ENCODE measurements around the gene DOCK1.

The DOCK1 gene

DNA sequence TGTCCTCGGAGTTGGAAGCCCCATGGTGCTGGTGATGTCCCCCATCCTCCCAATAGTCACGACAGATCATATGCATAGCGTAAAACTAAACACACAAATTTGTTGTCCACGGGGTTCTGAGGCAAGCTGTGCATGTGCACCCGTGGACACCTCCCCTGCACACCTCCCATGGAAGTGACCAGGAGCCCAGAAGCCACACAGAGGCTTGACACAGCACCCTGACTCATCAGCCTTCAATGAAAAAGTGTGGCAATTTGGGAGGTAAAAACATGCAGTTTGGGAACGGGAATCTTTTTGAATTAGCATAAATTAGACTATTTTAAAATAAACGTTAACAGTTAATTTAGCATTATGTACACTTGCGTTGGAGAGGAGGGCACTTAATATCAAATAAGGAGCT is 554.7 kb downstream of the DOCK1 start:
- FAIRE-seq = no peak
- TF ChIP-seq POU2F2 (IDR thresholded peaks at IDR 0.05; ENCODE audit: low read depth, low read length) (no peak), TAF1 (IDR thresholded peaks at IDR 0.05; ENCODE audit: low read depth, low read length) (no peak), SPI1 (IDR thresholded peaks at IDR 0.05; ENCODE audit: low read depth, low read length) (no peak), POLR2A (IDR thresholded peaks at IDR 0.05; ENCODE audit: low read depth, low read length) (no peak), POLR2AphosphoS5 (IDR thresholded peaks at IDR 0.05; ENCODE audit: low read depth, low read length) (no peak), PAX5 (IDR thresholded peaks at IDR 0.05; ENCODE audit: insufficient read depth, low read length, severe bottlenecking) (no peak)
- no peak for DNase-seq (ENCODE audit: insufficient read length, low spot score)

DNA sequence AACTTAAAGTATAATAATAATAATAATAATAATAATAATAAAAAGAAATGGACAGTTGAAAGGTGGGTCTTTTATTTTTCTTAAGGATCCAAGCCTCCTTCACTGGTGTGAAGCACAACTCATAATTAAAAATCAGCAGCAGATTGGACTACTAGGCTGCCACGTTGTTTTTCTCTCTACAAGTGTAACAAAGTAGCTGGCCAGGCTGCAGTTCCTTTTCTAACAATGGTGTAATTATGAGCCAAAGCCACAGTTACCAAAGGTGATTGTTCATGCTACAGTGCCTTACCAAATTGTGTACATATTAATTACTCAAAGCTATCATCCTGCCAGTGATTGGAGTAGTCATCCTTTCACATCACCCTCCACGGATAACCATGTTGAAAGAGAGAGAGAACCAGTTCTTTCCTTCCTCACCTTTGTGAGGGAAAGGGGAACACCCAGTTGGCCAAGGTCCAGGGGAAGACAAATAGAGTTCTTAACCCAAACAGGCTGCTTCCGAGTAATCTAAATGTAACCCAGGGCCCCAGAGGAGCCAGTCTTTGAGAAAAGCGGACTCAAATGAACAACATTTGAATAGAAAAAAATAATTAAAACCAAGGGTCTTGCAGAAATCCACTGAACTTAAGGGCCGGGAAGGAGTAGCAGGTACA is 557.5 kb downstream of the DOCK1 start:
- DNase-seq (ENCODE audit: insufficient read length, low spot score) (no peak), FAIRE-seq (no peak)
- TF ChIP-seq POLR2A (IDR thresholded peaks at IDR 0.05; ENCODE audit: low read depth, low read length) (no peak), SPI1 (IDR thresholded peaks at IDR 0.05; ENCODE audit: low read depth, low read length) (no peak), TAF1 (IDR thresholded peaks at IDR 0.05; ENCODE audit: low read depth, low read length) (no peak), POU2F2 (IDR thresholded peaks at IDR 0.05; ENCODE audit: low read depth, low read length) (no peak), POLR2AphosphoS5 (IDR thresholded peaks at IDR 0.05; ENCODE audit: low read depth, low read length) (no peak), PAX5 (IDR thresholded peaks at IDR 0.05; ENCODE audit: insufficient read depth, low read length, severe bottlenecking) (no peak)

DNA sequence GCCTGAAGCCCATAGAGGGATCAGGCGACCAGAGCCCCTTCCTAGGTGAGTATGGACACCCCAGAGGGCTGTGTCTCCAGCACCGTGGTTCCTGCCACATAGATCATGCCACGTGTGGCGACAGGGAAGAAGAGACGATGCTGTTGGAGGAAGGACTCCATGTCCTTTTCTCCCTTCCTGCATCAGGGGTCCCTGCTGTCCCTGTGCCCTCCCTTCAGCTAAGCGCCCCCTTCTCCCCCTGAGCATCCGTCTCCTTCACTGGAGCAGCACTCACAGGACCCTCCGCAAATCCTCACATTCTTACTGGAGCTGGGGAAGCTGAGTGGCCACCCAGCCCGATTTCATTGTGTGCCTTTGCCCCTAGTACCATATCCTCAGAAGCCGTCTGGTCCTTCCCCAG is 558.3 kb downstream of the DOCK1 start:
- FAIRE-seq = no peak
- no peak for DNase-seq (ENCODE audit: insufficient read length, low spot score)
- TF ChIP-seq POU2F2 (IDR thresholded peaks at IDR 0.05; ENCODE audit: low read depth, low read length) = no peak
- TF ChIP-seq POLR2A (IDR thresholded peaks at IDR 0.05; ENCODE audit: low read depth, low read length) = no peak
- no peak for TF ChIP-seq PAX5 (IDR thresholded peaks at IDR 0.05; ENCODE audit: insufficient read depth, low read length, severe bottlenecking)
- TF ChIP-seq SPI1 (IDR thresholded peaks at IDR 0.05; ENCODE audit: low read depth, low read length) = no peak
- TF ChIP-seq TAF1 (IDR thresholded peaks at IDR 0.05; ENCODE audit: low read depth, low read length) = no peak
- no peak for TF ChIP-seq POLR2AphosphoS5 (IDR thresholded peaks at IDR 0.05; ENCODE audit: low read depth, low read length)

DNA sequence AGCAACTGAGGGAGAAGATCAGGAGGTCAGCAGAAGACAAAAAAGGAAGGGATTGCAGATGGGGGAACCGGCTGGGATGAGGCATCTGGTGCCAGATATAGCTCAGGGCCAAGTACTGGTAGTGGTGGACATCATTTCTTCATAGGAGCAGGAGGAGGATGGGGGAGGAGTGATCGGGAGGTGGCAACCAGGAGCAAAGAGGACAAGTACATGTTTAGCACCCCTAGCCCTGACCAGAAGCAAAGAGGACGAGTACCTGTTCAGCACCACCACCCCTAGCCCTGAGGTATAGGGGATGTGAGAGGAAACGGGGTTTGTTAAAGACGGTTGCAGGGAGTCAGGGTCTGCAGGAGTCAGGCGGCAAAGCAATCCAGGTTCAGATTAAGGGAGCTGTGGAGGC is 559.3 kb downstream of the DOCK1 start:
- TF ChIP-seq POU2F2 (IDR thresholded peaks at IDR 0.05; ENCODE audit: low read depth, low read length) = no peak
- no peak for TF ChIP-seq POLR2AphosphoS5 (IDR thresholded peaks at IDR 0.05; ENCODE audit: low read depth, low read length)
- TF ChIP-seq TAF1 (IDR thresholded peaks at IDR 0.05; ENCODE audit: low read depth, low read length) = no peak
- no peak for TF ChIP-seq POLR2A (IDR thresholded peaks at IDR 0.05; ENCODE audit: low read depth, low read length)
- no peak for TF ChIP-seq SPI1 (IDR thresholded peaks at IDR 0.05; ENCODE audit: low read depth, low read length)
- no peak for TF ChIP-seq PAX5 (IDR thresholded peaks at IDR 0.05; ENCODE audit: insufficient read depth, low read length, severe bottlenecking)
- FAIRE-seq (no peak), DNase-seq (ENCODE audit: insufficient read length, low spot score) (no peak)

DNA sequence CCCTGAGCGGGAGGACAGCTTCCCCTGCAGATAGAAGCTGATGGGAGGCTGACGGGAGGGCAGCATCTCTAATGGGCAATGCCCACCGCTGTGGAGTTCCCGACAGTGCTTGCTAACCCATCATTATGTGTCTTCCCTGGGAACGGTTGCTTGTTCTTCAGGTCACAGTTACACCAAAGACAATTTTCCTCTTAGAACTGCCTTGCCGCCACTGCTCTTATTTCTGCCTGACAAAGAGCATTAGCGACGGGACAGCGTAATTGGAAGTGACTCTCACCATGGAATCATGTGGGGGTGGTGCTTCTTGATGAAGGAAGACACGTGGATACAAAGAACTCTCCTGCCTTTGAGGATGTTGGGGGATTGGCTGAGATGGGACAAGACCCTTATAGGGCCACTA is 562.6 kb downstream of the DOCK1 start:
- DNase-seq (ENCODE audit: insufficient read length, low spot score) (no peak), FAIRE-seq (no peak)
- TF ChIP-seq POLR2A (IDR thresholded peaks at IDR 0.05; ENCODE audit: low read depth, low read length) (no peak), POU2F2 (IDR thresholded peaks at IDR 0.05; ENCODE audit: low read depth, low read length) (no peak)

DNA sequence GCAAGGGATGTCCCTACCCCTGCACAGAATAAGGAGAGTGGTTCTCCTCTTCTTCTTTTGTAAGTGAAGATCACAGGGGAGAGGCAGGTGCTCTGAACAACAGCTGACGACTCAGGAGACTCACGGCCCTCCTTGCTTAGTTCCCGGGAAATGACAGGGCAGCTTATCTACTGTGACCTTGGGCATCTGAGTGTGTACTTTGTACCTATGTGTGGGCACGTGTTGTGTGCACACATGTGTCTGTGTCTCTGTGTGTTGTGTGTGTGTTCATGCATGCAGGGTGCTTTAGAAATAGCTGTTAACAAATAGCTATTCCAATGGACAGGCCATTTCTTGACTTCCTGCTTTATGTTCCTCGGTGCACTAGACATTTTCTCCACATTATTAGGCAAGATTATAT is 563.4 kb downstream of the DOCK1 start:
- no peak for TF ChIP-seq POLR2A (IDR thresholded peaks at IDR 0.05; ENCODE audit: low read depth, low read length)
- no peak for TF ChIP-seq POLR2AphosphoS5 (IDR thresholded peaks at IDR 0.05; ENCODE audit: low read depth, low read length)
- no peak for TF ChIP-seq POU2F2 (IDR thresholded peaks at IDR 0.05; ENCODE audit: low read depth, low read length)
- TF ChIP-seq TAF1 (IDR thresholded peaks at IDR 0.05; ENCODE audit: low read depth, low read length) = no peak
- TF ChIP-seq PAX5 (IDR thresholded peaks at IDR 0.05; ENCODE audit: insufficient read depth, low read length, severe bottlenecking) = no peak
- TF ChIP-seq SPI1 (IDR thresholded peaks at IDR 0.05; ENCODE audit: low read depth, low read length) = no peak
- DNase-seq (ENCODE audit: insufficient read length, low spot score) (no peak), FAIRE-seq (no peak)

DNA sequence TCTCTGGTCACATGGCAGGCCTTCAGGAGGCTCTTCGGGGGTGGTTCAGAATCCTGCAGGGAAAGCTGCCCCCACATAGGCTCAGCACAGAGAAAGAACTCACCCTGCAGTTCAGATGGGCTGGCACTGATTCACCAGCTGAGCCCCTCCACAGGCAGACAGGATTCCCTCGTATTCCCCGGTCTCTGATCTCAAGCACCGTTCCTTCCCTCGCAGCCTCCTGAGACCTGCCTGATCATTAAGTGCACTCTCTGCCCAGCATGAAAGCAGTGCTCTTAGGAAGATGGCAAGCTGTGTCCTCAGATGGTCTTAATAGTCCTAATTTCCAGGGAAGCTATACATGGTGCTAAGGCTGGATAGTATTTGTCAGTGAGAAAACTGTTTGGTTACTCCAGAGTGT is 565.7 kb downstream of the DOCK1 start:
- no peak for DNase-seq (ENCODE audit: insufficient read length, low spot score)
- TF ChIP-seq SPI1 (IDR thresholded peaks at IDR 0.05; ENCODE audit: low read depth, low read length) (no peak), TAF1 (IDR thresholded peaks at IDR 0.05; ENCODE audit: low read depth, low read length) (no peak), POLR2AphosphoS5 (IDR thresholded peaks at IDR 0.05; ENCODE audit: low read depth, low read length) (no peak), POLR2A (IDR thresholded peaks at IDR 0.05; ENCODE audit: low read depth, low read length) (no peak), PAX5 (IDR thresholded peaks at IDR 0.05; ENCODE audit: insufficient read depth, low read length, severe bottlenecking) (no peak), POU2F2 (IDR thresholded peaks at IDR 0.05; ENCODE audit: low read depth, low read length) (no peak)
- no peak for FAIRE-seq

DNA sequence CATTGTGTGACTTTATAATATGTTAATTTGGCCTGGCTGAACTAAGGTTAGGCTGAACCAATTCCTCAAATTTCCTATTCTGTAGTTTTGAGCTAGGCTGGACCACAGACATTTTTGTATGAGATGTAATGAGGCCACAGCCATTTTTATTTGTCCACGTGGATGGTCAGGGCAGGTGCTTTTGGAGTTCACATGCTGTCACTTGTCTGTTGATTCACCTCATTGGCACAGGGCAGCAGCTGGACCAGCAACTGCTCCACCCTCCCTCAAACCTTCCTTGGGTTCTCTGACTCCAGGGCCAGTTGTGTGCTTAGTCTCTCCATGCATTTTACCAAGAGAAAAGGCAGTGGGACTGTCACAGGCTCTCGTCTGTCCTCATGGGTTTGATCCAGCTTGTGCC is 567.7 kb downstream of the DOCK1 start:
- FAIRE-seq (no peak), DNase-seq (ENCODE audit: insufficient read length, low spot score) (no peak)
- TF ChIP-seq POLR2AphosphoS5 (IDR thresholded peaks at IDR 0.05; ENCODE audit: low read depth, low read length) (no peak), POLR2A (IDR thresholded peaks at IDR 0.05; ENCODE audit: low read depth, low read length) (no peak), PAX5 (IDR thresholded peaks at IDR 0.05; ENCODE audit: insufficient read depth, low read length, severe bottlenecking) (no peak)

DNA sequence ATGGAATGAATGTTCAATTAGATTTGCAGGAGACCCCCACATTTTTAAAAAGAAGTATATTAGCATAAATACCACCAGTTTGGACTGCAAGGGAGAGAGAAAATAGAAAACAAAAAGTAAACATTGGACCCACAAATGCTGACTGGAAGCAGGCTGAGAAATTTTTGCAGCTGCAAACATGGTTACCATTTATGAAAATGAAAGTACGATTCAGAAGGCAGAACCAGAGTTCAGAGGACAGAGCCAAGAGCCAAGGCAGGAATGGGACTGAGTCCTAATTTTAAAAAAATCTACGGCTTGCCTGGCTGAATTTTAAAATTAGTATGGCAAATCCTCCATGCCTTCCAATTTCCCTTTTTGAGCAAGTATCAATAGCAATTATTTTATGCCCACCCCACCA is 569.3 kb downstream of the DOCK1 start:
- TF ChIP-seq POU2F2 (IDR thresholded peaks at IDR 0.05; ENCODE audit: low read depth, low read length) (no peak), TAF1 (IDR thresholded peaks at IDR 0.05; ENCODE audit: low read depth, low read length) (no peak), POLR2AphosphoS5 (IDR thresholded peaks at IDR 0.05; ENCODE audit: low read depth, low read length) (no peak), POLR2A (IDR thresholded peaks at IDR 0.05; ENCODE audit: low read depth, low read length) (no peak)
- DNase-seq (ENCODE audit: insufficient read length, low spot score) (no peak), FAIRE-seq (no peak)

DNA sequence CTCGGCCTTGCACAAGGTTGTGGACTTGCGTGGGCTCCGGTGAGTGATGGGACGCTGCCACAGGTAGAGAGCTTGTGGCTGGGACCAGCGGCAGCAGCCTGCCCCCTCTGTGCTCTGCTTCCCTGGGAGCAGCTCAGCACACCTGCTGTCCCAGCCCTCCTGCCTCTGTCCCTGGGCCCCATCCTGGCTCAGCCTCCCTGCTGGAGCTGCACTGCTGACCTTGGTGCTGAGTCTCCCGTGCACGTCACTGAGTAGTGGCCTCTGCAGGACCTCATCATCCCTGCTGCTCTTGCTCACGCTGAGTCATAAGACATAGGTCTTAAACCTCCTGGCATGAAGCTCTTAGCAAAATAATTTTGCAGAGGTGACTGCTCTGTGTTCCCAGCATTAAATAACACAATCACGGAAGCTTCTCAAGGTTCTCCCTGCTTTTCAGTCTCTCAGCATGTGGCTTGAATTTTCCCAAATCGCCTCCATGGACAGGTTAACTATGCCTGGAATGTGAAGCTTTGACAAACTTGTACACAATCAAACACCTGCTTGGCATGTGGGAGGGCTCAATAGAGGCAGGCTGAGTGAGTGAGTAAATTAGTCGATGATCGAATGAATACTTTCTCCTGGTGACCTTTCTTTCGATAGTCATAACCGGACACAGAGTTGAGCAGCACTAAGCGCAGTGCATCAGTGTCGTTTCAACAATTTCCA is 580.1 kb downstream of the DOCK1 start:
- FAIRE-seq (no peak), DNase-seq (ENCODE audit: insufficient read length, low spot score) (no peak)
- TF ChIP-seq PAX5 (IDR thresholded peaks at IDR 0.05; ENCODE audit: insufficient read depth, low read length, severe bottlenecking) (no peak), POLR2A (IDR thresholded peaks at IDR 0.05; ENCODE audit: low read depth, low read length) (no peak), POLR2AphosphoS5 (IDR thresholded peaks at IDR 0.05; ENCODE audit: low read depth, low read length) (no peak), POU2F2 (IDR thresholded peaks at IDR 0.05; ENCODE audit: low read depth, low read length) (no peak), SPI1 (IDR thresholded peaks at IDR 0.05; ENCODE audit: low read depth, low read length) (no peak), TAF1 (IDR thresholded peaks at IDR 0.05; ENCODE audit: low read depth, low read length) (no peak)

All from GM12891 (cell line).